Measurements from ENCODE around the gene FAM111B.
"Not testable (repeated sequence)": the region's sequence is repeated elsewhere in the genome, so short reads cannot be mapped to it uniquely, and the experiment has no call there.

Gene FAM111B

GRCh38 chr11:59097938-59098337 is 9.1 kb upstream of the FAM111B start:
- DNase-seq (ENCODE audit: low read depth), result not testable (repeated sequence)

- no peak for DNase-seq (ENCODE audit: low read depth)
These were observed 4.7 kb upstream of the FAM111B start for GRCh38 chr11:59102259-59102765.

- DNase-seq (ENCODE audit: low read depth), result not testable (repeated sequence)
These were observed 684 bp downstream of the FAM111B start for GRCh38 chr11:59107721-59108120.

DNA sequence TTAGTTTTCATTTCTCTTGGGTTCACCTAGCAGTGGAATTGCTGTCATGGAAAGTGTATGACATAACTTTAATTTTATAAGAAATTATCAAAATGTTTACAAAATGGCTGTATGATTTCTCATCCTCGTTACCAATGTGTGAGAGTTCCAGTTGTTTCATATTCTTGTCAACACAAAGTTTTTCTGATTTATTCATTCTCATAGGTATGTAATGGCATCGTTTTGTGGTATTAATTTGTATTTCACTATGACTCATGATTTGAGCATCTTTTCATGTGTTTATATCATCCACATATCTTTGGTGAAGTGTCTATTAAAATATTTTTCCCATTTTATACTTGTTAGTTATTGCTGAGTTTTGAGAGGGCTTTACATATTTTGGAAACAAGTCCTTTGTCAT is 5.5 kb downstream of the FAM111B start:
- DNase-seq (ENCODE audit: low read depth), result no peak

GRCh38 chr11:59114344-59114743 is 7.3 kb downstream of the FAM111B start:
- DNase-seq (ENCODE audit: low read depth), result no peak

- DNase-seq (ENCODE audit: low read depth), result no peak
These were observed 8.5 kb downstream of the FAM111B start for GRCh38 chr11:59115553-59115952.

- no peak for DNase-seq (ENCODE audit: low read depth)
These were observed 10.7 kb downstream of the FAM111B start for GRCh38 chr11:59117774-59118173.

DNA sequence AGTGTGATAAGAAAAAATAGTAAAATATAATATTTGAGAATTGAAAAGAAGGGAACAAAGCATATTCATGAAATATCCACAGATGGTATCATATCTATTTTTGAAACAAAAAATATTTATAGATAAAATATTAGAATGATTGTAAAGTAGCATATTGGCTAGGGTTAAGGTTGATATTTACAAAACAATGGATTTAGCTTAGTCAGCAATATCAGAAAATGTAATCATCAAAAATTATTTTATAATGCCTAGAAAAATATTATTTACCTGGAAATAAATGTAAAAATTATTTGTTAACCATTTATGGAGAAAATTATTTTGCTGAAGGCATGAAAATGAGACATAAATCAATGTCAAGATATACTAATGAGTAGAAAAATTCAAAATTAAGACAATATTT is 12.8 kb downstream of the FAM111B start:
- DNase-seq (ENCODE audit: low read depth), result no peak

- DNase-seq (ENCODE audit: low read depth), result peak; percentile 56
These were observed 28.8 kb downstream of the FAM111B start for GRCh38 chr11:59135648-59136461.

DNA sequence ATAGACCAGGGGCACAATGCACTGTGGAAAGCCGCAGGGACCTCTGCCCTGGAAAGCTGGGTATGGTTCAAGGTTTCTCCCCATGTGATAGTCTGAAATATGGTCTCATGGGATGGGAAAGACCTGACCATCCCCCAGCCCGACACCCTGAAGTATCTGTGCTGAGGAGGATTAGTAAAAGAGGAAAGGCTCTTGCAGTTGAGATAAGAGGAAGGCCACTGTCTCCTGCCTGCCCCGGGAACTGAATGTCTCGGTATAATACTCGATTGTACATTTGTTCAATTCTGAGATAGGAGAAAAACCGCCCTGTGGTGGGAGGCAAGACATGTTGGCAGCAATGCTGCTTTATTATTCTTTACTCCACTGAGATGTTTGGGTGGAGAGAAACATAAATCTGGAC is 29.5 kb downstream of the FAM111B start:
- not testable (repeated sequence) for DNase-seq (ENCODE audit: low read depth)

GRCh38 chr11:59137190-59137589 is 30.2 kb downstream of the FAM111B start:
- no peak for DNase-seq (ENCODE audit: low read depth)

DNA sequence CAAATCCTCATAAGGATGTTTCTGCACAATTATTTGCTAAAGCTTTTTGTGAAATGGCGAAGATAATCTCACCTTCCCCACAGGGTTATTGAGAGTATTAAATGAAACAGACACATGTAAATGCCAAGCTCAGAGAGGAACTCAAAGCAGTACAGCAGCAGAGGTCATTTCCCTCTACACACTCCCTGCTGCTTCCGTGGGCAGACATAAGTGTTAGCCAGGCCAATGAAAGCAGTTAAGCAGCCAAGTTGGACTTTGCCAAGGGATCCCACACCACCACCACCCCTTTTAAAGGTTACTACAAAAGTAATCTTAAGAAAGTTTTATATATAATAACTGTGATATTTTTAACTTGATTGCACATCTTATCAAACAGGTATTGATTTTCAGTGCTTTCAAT is 31.6 kb downstream of the FAM111B start:
- no peak for DNase-seq (ENCODE audit: low read depth)

DNA sequence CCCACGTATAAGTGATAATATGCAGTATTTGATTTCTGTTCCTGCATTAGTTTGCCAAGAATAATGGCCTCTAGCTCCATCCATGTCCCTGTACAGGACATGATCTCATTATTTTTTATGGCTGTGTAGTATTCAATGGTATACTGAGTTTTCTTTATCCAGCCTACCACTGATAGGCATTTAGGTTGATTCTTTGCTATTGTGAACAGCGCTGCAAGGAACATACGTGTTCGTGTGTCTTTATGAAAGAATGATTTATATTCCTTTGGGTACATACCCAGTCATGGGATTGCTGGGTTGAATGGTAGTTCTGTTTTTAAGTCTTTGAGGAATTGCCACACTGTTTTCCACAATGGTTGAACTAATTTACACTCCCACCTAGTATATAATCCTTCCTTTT is 34.2 kb downstream of the FAM111B start:
- DNase-seq (ENCODE audit: low read depth), result no peak

DNA sequence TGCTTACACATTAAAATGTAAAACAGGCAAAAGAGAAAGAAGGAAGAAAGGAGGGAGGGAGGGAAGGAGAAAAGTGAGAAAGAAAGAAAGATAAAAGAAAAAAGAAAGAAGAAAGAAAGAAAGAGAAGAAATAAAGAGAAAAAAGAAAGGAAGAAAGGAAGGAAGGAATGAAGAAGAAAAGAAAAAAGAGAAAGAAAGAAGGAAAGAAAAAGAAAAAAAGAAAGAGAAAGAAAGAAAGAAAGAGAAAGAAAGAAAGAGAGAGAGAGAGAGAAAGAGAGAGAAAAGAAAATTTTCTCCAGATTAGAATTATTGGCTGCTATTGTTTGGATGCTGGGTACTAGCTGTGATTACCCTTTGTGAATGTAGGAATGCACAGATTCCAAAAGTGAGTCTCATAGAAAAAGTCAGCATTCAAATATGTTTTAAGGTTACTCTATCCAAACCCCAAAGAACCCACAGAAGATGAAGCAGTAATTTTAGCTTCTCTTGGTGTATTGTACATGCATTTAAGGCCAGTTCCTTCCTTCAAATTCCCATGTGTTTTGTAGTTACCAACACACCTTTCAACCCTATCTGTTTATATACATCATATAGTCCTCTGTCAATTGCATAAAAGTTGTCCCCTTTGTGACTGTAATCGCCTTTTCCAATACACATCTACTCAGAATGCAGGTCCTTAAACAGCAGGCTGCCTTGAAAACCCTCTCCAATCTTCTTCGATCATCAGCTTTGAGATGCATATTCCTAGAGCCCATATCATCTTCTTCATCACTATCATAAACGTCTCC is 34.8 kb downstream of the FAM111B start:
- no peak for DNase-seq (ENCODE audit: low read depth)

DNA sequence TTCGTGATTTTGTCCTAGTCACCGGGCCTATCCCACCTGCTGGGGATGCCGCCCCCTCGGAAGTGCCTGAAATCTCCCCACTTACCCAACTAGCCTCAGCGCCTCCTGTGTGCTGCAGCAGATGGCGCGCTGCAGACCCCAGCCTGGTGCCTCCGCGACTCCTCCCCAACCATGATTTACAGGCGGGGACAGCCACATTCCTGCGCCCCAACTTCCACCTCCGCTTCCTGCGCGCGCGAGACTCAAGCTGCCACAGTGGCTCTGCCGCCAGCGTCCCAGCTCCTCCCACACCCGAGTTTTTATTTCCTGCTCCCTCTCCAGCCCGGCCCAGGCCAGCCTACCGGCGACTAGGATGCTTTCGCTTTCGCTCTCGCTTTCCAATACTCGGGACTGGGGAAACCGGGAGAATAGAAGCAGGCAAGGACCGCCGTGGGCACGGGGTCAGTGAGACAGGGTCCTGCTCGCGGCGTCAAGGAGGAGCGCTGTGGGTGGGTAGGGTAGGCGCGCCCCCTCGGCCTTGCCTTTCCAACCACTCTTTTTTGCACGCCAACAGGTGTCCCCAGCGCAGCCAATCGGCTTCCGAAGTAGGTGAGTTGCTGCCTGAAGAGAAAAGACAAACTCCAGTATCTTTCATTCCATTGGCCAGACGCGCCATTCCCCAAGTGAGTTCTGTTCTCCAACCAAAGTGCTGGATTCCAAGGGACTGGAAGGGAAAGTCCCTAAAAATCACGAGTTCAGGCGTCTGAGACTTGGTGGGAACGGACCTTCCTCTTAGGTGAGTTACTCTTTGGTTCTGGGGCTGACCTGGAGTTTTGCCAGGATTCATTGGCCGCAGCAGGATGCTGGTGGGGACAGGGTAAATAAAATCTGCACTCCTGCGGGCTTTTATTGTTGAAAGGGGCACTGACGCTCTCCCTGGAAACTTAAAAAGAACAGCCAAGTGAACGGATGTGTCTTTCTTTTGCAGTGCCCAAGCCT is 35.8 kb downstream of the FAM111B start, which contains the start of gene FAM111A:
Gene FAM111A (plus strand): TSS at position 327 of the 978 bp plus-strand sequence. CDS start 6,017 bp downstream, outside the sequence.
- peak; percentile 58 for DNase-seq (ENCODE audit: low read depth)

GRCh38 chr11:59144096-59144495 is 37.1 kb downstream of the FAM111B start:
- DNase-seq (ENCODE audit: low read depth), result no peak

- DNase-seq (ENCODE audit: low read depth), result peak; percentile 20
These were observed 37.7 kb downstream of the FAM111B start for GRCh38 chr11:59144579-59145345.

DNA sequence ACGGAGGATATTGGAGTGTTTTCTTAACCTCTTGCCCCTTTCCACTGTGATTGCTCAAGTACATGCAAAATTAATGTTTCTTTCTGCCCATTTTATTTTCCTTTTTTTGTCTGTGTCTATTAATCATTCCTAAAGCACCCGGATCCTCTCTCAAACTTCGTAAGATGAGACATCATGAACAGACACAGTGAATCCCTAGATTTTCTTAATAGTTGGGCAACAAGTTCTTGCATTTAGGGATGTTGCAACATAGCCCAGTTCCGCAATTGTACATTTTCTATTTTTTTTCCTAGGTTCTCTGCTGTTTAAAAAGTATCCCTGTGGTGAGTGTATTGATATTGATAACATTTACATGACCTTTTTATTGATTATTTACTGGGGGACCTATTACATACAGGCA is 38.5 kb downstream of the FAM111B start:
- no peak for DNase-seq (ENCODE audit: low read depth)

DNA sequence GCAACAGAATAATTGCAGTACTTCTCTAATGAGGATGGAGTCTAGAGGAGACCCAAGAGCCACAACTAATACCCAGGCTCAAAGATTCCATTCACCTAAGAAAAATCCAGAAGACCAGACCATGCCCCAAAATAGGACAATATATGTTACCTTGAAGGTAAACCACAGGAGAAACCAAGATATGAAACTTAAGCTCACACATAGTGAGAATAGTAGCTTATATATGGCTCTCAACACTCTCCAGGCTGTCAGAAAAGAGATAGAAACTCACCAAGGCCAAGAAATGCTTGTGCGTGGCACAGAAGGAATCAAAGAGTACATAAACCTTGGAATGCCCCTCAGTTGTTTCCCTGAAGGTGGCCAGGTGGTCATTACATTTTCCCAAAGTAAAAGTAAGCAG is 44.7 kb downstream of the FAM111B start:
- DNase-seq (ENCODE audit: low read depth), result no peak

DNA sequence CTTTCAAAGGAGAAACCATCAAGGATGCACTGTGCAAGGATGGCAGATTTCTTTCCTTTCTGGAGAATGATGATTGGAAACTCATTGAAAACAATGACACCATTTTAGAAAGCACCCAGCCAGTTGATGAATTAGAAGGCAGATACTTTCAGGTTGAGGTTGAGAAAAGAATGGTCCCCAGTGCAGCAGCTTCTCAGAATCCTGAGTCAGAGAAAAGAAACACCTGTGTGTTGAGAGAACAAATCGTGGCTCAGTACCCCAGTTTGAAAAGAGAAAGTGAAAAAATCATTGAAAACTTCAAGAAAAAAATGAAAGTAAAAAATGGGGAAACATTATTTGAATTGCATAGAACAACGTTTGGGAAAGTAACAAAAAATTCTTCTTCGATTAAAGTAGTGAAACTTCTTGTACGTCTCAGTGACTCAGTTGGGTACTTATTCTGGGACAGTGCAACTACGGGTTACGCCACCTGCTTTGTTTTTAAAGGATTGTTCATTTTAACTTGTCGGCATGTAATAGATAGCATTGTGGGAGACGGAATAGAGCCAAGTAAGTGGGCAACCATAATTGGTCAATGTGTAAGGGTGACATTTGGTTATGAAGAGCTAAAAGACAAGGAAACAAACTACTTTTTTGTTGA is 45.4 kb downstream of the FAM111B start:
- no peak for DNase-seq (ENCODE audit: low read depth)

Measured in CMK (cell line).